HepG2 (cell line): ENCODE results near the gene PARN. TPM values are rescaled to one million over a fixed set of nuclear protein-coding genes. Genes with fewer than 3 reads are reported as not detected.

Experiments used
- CBX1 ChIP-seq: IDR thresholded peaks from one replicate; pipeline ENCODE4 v1.6.1; 2016; ENCODE audit warnings: antibody characterized with exemption, low read depth
- DDIT3 ChIP-seq: sonication (generic); formaldehyde crosslinking; IDR thresholded peaks from 2 replicates; pipeline ENCODE4 v1.4.0; 2020; ENCODE audit warnings: mild to moderate bottlenecking, missing genetic modification reagents
- KMT2B ChIP-seq: IDR thresholded peaks from 2 replicates; pipeline ENCODE4 v1.6.1; 2016; ENCODE audit warnings: missing genetic modification reagents, missing compliant biosample characterization
- MTA1 ChIP-seq: sonication (generic); formaldehyde crosslinking; IDR thresholded peaks from 2 replicates; pipeline ENCODE4 v1.4.0; 2020; ENCODE audit warnings: missing genetic modification reagents, mild to moderate bottlenecking, borderline replicate concordance
- MXD1 ChIP-seq: sonication (generic); formaldehyde crosslinking; IDR thresholded peaks from 2 replicates; pipeline ENCODE4 v1.4.0; 2020; ENCODE audit warnings: mild to moderate bottlenecking, missing genetic modification reagents
- NFE2 ChIP-seq: sonication (generic); formaldehyde crosslinking; IDR thresholded peaks from 2 replicates; pipeline ENCODE4 v1.4.0; 2020; ENCODE audit warnings: missing genetic modification reagents
- SALL1 ChIP-seq: sonication (generic); formaldehyde crosslinking; IDR thresholded peaks from 2 replicates; pipeline ENCODE4 v1.8.0; 2022; ENCODE audit warnings: mild to moderate bottlenecking, missing genetic modification reagents
- SNAPC2 ChIP-seq: sonication (generic); formaldehyde crosslinking; IDR thresholded peaks from 2 replicates; pipeline ENCODE4 v1.8.1; 2022; ENCODE audit warnings: mild to moderate bottlenecking, missing genetic modification reagents
- SRSF4 ChIP-seq: fragments of 200-400 bp; formaldehyde crosslinking; IDR thresholded peaks from one replicate; pipeline ENCODE4 v1.6.1; 2018; ENCODE audit warnings: mild to moderate bottlenecking, low read depth, low read length, moderate library complexity; ENCODE audit not compliant: poor library complexity, severe bottlenecking
- ZFP36 ChIP-seq: fragments of 150-350 bp; IDR thresholded peaks from 2 replicates; pipeline ENCODE4 v1.6.1; 2018; ENCODE audit warnings: borderline replicate concordance, low read length, low read depth; ENCODE audit not compliant: partially characterized antibody
- ZNF644 ChIP-seq: IDR thresholded peaks from 2 replicates; pipeline ENCODE4 v1.6.1; 2016; ENCODE audit warnings: low read depth
- polyA plus RNA-seq, 8 experiments: library from polyadenylated mRNA; depleted of rRNA in 3 of 8; stranded (reverse) in 7 of 8; unstranded in 1 of 8; fragments of >200 nt; fragmentation: Illumina TruSeq in 4 of 8; extraction: Trizol in 4 of 8; gene quantifications; 2 replicates each; pipeline versions ENCODE4 v1.2.1 to v1.2.3, GENCODE V29; 2011 to 2016; ENCODE audit warnings: low read depth in 4 of 8, missing spikeins in 1 of 8, mixed read lengths in 1 of 8; ENCODE audit not compliant: insufficient read depth in 1 of 8
- total RNA-seq, 5 experiments: library from RNA; depleted of rRNA; stranded (reverse); fragments of >200 nt; fragmentation: Illumina TruSeq; extraction: Trizol; gene quantifications; 2 replicates each; pipeline ENCODE4 v1.2.3, GENCODE V29; 2016; ENCODE audit warnings: low read depth in 1 of 5
- TF ChIP-seq, protein P1 (sequence below): sonication (generic); formaldehyde crosslinking; IDR thresholded peaks from 2 replicates; pipeline ENCODE4 v1.8.0; 2022; ENCODE audit warnings: low read depth, missing genetic modification reagents

The PARN gene
- total and polyA plus RNA-seq, 2 of the 13 experiments (the other 11 are each of a cell fraction or from before 2014, with no cell fraction given): 13.3 to 47.6 TPM

GRCh38 chr16:14405611-14406537 lies 224.2 kb downstream of the PARN start (continued):
- TF ChIP-seq KMT2B (CRISPR knock-in tag) (no peak; the same call in 1 of the 2 replicates), NFE2 (CRISPR knock-in tag) (no peak), SALL1 (CRISPR knock-in tag) (peak; percentile 84), SNAPC2 (CRISPR knock-in tag) (peak; percentile 53), ZFP36 (no peak), ZNF644 (CRISPR knock-in tag) (no peak), DDIT3 (CRISPR knock-in tag) (no peak), SRSF4 (no peak), MTA1 (CRISPR knock-in tag) (peak; percentile 85; the same call in 1 of the 2 replicates), MXD1 (peak; percentile 93), CBX1 (peak; percentile 89)
- TF ChIP-seq, protein P1, sequence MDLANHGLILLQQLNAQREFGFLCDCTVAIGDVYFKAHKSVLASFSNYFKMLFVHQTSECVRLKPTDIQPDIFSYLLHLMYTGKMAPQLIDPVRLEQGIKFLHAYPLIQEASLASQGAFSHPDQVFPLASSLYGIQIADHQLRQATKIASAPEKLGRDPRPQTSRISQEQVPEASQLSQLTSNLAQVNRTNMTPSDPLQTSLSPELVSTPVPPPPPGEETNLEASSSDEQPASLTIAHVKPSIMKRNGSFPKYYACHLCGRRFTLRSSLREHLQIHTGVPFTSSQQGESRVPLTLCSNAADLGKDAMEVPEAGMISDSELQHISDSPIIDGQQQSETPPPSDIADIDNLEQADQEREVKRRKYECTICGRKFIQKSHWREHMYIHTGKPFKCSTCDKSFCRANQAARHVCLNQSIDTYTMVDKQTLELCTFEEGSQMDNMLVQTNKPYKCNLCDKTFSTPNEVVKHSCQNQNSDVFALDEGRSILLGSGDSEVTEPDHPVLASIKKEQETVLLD (CRISPR knock-in tag): no peak
